CD4-positive, alpha-beta T cell (primary cell): ENCODE data around the gene LRP6. TPM values are rescaled to one million over a fixed set of nuclear protein-coding genes. Genes with fewer than 3 reads are reported as not detected.

Source experiments
- ATAC-seq: fragments of 200-7000 bp; cut with Tn5 transposase; one replicate; pipeline ENCODE4 v1.10.0; 2022; ENCODE audit warnings: mild to moderate bottlenecking; ENCODE audit not compliant: poor library complexity
- CTCF ChIA-PET: fragments of 350-600 bp; sonication (Branson Sonifier 250); formaldehyde crosslinking; loops from one replicate; lab custom pipeline; 2021; ENCODE audit warnings: antibody characterized with exemption, inconsistent platforms; lab: Charles Lee
- POLR2A ChIA-PET: fragments of 350-600 bp; sonication (Branson Sonifier 250); formaldehyde crosslinking; loops from one replicate; lab custom pipeline; 2021; ENCODE audit warnings: antibody characterized with exemption, inconsistent platforms; lab: Charles Lee
- DNase-seq, 14 experiments: peaks; one replicate each; pipeline ENCODE4 v3.0.0-alpha.2; 2013 to 2020; ENCODE audit warnings: mixed read lengths in 2 of 14
- H3K27ac ChIP-seq, 2 donors: one replicate each; pipeline versions ENCODE4 v1.5.1 to v1.7.0; 2013; ENCODE audit warnings: low read length in 2 of 2, low read depth in 1 of 2, mild to moderate bottlenecking in 1 of 2
- H3K27me3 ChIP-seq, 2 experiments: 1 replicate in 1 of 2; 2 replicates in 1 of 2; pipeline versions ENCODE4 v1.6.1 to v1.7.0; 2013; ENCODE audit warnings: low read length in 2 of 2, control low read depth in 1 of 2, mild to moderate bottlenecking in 1 of 2, moderate library complexity in 1 of 2; ENCODE audit not compliant: insufficient read depth in 2 of 2, control insufficient read depth in 1 of 2
- H3K36me3 ChIP-seq: one replicate; pipeline ENCODE4 v1.6.1; 2013; ENCODE audit warnings: low read length, control low read depth; ENCODE audit not compliant: insufficient read depth
- H3K4me1 ChIP-seq: one replicate; pipeline ENCODE4 v1.6.1; 2013; ENCODE audit warnings: low read length, control low read depth; ENCODE audit not compliant: insufficient read depth
- H3K4me3 ChIP-seq: one replicate; pipeline ENCODE4 v1.5.1; 2013; ENCODE audit warnings: mild to moderate bottlenecking, low read length, moderate library complexity
- H3K9me3 ChIP-seq, 2 experiments: 1 replicate in 1 of 2; 2 replicates in 1 of 2; pipeline versions ENCODE4 v1.6.1 to v1.7.0; 2013; ENCODE audit warnings: low read length in 2 of 2, mild to moderate bottlenecking in 2 of 2, control low read depth in 1 of 2, moderate library complexity in 1 of 2; ENCODE audit not compliant: control insufficient read depth in 1 of 2, insufficient read depth in 1 of 2
- H3K27ac Mint-ChIP-seq: one replicate; pipeline ENCODE4 v1.8.0; 2020; ENCODE audit warnings: mixed read lengths
- H3K27me3 Mint-ChIP-seq: one replicate; pipeline ENCODE4 v1.8.0; 2021; ENCODE audit warnings: mixed read lengths
- H3K36me3 Mint-ChIP-seq: one replicate; pipeline ENCODE4 v1.8.0; 2021; ENCODE audit warnings: low read depth, mixed read lengths
- H3K4me1 Mint-ChIP-seq: one replicate; pipeline ENCODE4 v1.8.0; 2021; ENCODE audit warnings: low read depth, mixed read lengths
- H3K4me3 Mint-ChIP-seq: one replicate; pipeline ENCODE4 v1.8.0; 2020; ENCODE audit warnings: mild to moderate bottlenecking, mixed read lengths
- H3K9me3 Mint-ChIP-seq: one replicate; pipeline ENCODE4 v1.8.0; 2020; ENCODE audit warnings: mixed read lengths
- CTCF ChIP-seq: fragments of 200-600 bp; IDR thresholded peaks from one replicate; pipeline ENCODE4 v1.8.0; 2022; ENCODE audit warnings: antibody characterized with exemption, mild to moderate bottlenecking
- intact Hi-C, 2 experiments: fragments of 100-400 bp; cut with DNase I in 1 of 2; cut with micrococcal nuclease in 1 of 2; formaldehyde crosslinking; loops; one replicate each; pipeline versions ENCODE4 v1.15.1 to v1.9.0; 2023 to 2025; cut with DNase I, micrococcal nuclease
- total RNA-seq, 174 experiments: library from RNA in 2 of 174; stranded (reverse) in 2 of 174; gene quantifications; one replicate each; pipeline ENCODE4 v1.2.3 and lab custom pipeline; 2021 to 2026

LRP6 gene
- total RNA-seq, 2 experiments from 2014 or later = 5.2 to 6.8 TPM

- TF ChIP-seq CTCF = no peak
- Histone ChIP-seq H3K4me1 (peaks cover 4% of the 10 kb centered on the region), H3K4me3 (no peak overlapping the region), H3K36me3 (no peaks in the 10 kb centered on the region), H3K27me3 (no peaks in the 10 kb centered on the region), H3K9me3 (no peaks in the 10 kb centered on the region), H3K27ac (no peak overlapping the region)
- Mint-ChIP-seq H3K27me3 (no peaks in the 10 kb centered on the region), H3K4me1 (peaks cover 34% of the 10 kb centered on the region), H3K36me3 (no peaks in the 10 kb centered on the region), H3K27ac (no peak overlapping the region), H3K9me3 (no peaks in the 10 kb centered on the region), H3K4me3 (no peak overlapping the region)
- intact Hi-C loops = no loop called here
- POLR2A ChIA-PET = no interaction called here
- ATAC-seq = no peak
- CTCF ChIA-PET = no interaction called here
- no peak for DNase-seq
Measured at GRCh38 chr12:12209675-12210074, 57.2 kb downstream of the LRP6 start.

GRCh38 chr12:12209043-12209442 lies 57.8 kb downstream of the LRP6 start:
- no peak for DNase-seq
- intact Hi-C loops = no loop called here
- H3K27me3 ChIP-seq = no peaks in the 10 kb centered on the region
- H3K9me3 Mint-ChIP-seq = no peaks in the 10 kb centered on the region
- no peak overlapping the region for H3K27ac ChIP-seq
- no peaks in the 10 kb centered on the region for H3K36me3 ChIP-seq
- no peak overlapping the region for H3K4me3 Mint-ChIP-seq
- ChIA-PET POLR2A (no interaction called here), CTCF (no interaction called here)
- H3K4me1 Mint-ChIP-seq = peaks cover 28% of the 10 kb centered on the region
- H3K36me3 Mint-ChIP-seq = peaks cover 4% of the 10 kb centered on the region
- H3K4me3 ChIP-seq = no peak overlapping the region
- no peak overlapping the region for H3K27ac Mint-ChIP-seq
- no peaks in the 10 kb centered on the region for H3K9me3 ChIP-seq
- TF ChIP-seq CTCF = no peak
- ATAC-seq = no peak
- H3K27me3 Mint-ChIP-seq = no peaks in the 10 kb centered on the region
- H3K4me1 ChIP-seq = peaks cover 4% of the 10 kb centered on the region

DNA sequence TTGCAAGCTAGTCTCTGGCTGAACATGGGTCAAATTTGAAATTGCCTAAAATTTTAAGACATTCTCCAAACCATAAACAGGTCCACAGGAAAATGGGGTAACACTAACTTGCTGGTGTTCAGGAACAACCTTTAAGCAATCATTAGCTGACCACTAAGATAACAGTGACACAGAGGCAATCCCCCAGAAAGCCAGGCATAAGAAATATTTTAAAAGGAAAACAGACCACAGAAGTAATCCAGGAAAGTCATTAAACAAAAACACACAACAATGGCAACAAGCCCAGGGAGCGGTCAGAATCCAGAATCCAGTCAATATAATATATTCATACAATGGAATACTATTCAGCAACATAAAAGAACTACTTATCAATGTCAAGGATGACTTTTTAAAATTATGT lies 59.1 kb downstream of the LRP6 start:
- intact Hi-C loops = no loop called here
- Histone ChIP-seq H3K27ac (no peak overlapping the region), H3K4me3 (no peak overlapping the region), H3K27me3 (no peaks in the 10 kb centered on the region), H3K9me3 (no peaks in the 10 kb centered on the region), H3K4me1 (peaks cover 4% of the 10 kb centered on the region), H3K36me3 (no peaks in the 10 kb centered on the region)
- ChIA-PET POLR2A (no interaction called here), CTCF (no interaction called here)
- ATAC-seq = no peak
- Mint-ChIP-seq H3K9me3 (no peaks in the 10 kb centered on the region), H3K4me3 (no peak overlapping the region), H3K4me1 (peaks cover 26% of the 10 kb centered on the region), H3K36me3 (peaks cover 15% of the 10 kb centered on the region), H3K27ac (no peak overlapping the region), H3K27me3 (no peaks in the 10 kb centered on the region)
- TF ChIP-seq CTCF = no peak
- DNase-seq = no peak
